ENCODE data around the gene NDUFS3.

GRCh38 chr11:47534704-47535251, 44.1 kb upstream of the NDUFS3 start:
- TF ChIP-seq CTCF (IDR thresholded peaks at IDR 0.05) (no peak), POLR2A (IDR thresholded peaks at IDR 0.05) (no peak), POLR2AphosphoS5 (IDR thresholded peaks at IDR 0.05) (no peak)
